Gastrocnemius medialis (tissue), 4 donors: ENCODE results near the gene NES.

Experiments used
- POLR2A ChIP-seq, 2 donors: fragments of 450-650 bp; IDR thresholded peaks; one replicate each; pipeline ENCODE4 v1.6.1; 2017; ENCODE audit warnings: antibody characterized with exemption in 2 of 2, mild to moderate bottlenecking in 2 of 2, moderate library complexity in 2 of 2
- TF ChIP-seq, protein P1 (sequence below), 5 experiments: fragments of 450-650 bp in 3 of 5; fragments of 200-600 bp in 2 of 5; sonication (generic) in 2 of 5; IDR thresholded peaks in 4 of 5; conservative IDR thresholded peaks in 1 of 5; 1 replicate in 4 of 5; 2 replicates in 1 of 5; pipeline ENCODE4 v1.5.1; 2016 to 2019; ENCODE audit warnings: antibody characterized with exemption in 5 of 5, mild to moderate bottlenecking in 3 of 5, moderate library complexity in 3 of 5

DNA sequence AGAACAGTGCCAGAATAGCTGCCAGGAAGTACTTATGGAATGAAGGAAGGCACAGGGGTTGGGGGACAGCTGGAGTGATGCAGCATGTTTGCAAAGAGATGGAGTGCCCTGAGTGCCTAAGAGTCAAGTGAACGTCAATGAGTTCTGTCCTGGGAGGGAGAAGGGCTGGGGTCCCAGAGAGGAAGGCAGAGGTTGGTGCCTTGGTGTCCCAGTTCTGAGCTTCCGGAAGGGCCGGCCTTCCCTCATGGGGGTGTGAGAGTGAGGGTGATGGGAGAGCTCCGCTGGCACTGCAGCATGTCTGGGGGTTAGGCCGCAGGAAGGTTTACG lies 17.6 kb downstream of the NES start:
- TF ChIP-seq, protein P1, sequence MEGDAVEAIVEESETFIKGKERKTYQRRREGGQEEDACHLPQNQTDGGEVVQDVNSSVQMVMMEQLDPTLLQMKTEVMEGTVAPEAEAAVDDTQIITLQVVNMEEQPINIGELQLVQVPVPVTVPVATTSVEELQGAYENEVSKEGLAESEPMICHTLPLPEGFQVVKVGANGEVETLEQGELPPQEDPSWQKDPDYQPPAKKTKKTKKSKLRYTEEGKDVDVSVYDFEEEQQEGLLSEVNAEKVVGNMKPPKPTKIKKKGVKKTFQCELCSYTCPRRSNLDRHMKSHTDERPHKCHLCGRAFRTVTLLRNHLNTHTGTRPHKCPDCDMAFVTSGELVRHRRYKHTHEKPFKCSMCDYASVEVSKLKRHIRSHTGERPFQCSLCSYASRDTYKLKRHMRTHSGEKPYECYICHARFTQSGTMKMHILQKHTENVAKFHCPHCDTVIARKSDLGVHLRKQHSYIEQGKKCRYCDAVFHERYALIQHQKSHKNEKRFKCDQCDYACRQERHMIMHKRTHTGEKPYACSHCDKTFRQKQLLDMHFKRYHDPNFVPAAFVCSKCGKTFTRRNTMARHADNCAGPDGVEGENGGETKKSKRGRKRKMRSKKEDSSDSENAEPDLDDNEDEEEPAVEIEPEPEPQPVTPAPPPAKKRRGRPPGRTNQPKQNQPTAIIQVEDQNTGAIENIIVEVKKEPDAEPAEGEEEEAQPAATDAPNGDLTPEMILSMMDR (IDR thresholded peaks at IDR 0.05 in 4 of 5, conservative IDR thresholded peaks at IDR 0.05 in 1 of 5) = no peak
- TF ChIP-seq POLR2A (IDR thresholded peaks at IDR 0.05) = no peak
